ENCODE data around the gene KIF21B.
A peak's percentile ranks its signal among the peaks of the same experiment; 100 is the strongest.

The KIF21B gene

GRCh38 chr1:200989337-200989736 lies 34.2 kb downstream of the KIF21B start:
- DNase-seq: no peak

- no peak for DNase-seq
Observed at GRCh38 chr1:200988693-200989092, 34.8 kb downstream of the KIF21B start.

GRCh38 chr1:200985481-200985880 lies 38.0 kb downstream of the KIF21B start:
- no peak for DNase-seq

- DNase-seq: no peak
Observed at GRCh38 chr1:200983035-200983561, 40.4 kb downstream of the KIF21B start.

DNA sequence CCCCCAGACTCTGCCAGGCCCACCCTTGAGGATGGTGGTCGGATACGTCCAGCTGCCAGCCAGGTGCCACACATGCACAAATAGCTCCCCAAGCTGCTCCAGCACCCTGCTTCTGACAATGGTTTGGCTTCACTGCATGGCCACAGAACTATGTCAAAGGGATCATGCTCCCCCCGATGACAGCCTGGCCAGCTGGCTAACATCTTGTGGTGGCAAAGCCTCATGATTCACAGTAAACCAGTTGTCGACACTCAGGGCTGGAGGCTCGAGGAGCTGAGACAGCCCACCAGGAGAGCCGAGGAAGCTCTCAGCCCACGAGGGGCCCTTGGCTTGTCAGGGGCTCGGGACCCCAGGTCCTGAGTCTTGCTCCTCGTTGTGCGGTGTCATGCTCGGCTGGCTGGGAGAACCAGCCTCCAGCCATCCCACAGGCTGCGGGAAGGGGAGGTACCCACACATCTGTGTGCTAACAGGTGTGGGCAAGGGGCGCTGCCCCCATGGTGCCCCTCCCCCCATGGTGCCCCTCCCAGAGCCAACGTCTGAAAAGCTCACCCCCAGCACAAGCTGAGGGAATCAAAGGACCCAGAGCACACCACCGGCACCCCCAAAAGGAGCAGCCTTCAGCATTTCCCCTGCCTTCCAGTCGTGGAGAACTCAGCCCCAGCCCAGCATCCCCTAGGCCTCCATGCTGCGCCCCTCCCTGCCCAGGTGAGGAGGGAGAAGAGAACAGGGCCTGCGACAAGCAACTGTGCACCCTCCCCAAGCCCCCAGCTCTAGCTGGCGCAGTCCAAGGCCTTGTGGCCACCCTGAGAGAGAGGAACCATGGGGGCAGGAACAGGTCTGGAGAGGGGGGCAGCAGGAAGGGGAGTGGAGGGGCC lies 41.2 kb downstream of the KIF21B start:
- DNase-seq: no peak

DNA sequence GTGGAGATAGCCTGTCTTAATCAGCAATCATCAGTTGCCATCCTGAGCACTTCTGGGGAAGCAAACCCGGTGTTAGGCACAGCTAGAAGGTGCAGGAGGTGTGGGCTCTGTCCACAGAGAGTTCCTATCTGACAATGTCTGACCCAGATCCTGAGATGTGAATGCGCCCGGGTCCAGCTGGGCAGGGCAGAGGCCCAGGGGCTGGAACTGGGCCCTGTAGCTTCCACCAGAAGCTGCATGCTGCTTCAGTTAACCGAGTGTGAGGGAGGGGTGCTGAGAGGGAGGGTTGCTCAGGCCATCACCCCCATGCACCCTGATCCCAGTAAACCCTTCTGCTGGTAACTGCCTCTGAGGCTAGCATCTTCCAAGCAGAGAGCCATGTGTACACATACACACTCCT lies 42.2 kb downstream of the KIF21B start:
- no peak for DNase-seq

GRCh38 chr1:200980873-200981272 lies 42.6 kb downstream of the KIF21B start:
- DNase-seq: no peak

DNA sequence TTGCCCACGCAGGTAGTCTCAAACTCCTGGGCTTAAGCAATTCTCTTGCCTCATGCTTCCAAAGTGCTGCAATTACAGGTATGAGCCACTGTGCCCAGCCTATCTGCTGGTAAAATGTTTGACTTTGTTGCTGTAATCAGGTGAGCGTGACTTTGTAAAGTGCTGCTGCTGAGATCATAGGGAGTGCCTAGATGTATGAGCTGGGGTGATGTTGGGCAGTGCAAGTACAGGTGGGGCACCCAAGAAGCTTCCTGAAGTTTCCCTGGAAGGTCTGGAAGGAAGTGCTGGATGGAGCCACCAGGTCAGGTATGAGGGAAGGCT lies 43.1 kb downstream of the KIF21B start:
- no peak for DNase-seq

DNA sequence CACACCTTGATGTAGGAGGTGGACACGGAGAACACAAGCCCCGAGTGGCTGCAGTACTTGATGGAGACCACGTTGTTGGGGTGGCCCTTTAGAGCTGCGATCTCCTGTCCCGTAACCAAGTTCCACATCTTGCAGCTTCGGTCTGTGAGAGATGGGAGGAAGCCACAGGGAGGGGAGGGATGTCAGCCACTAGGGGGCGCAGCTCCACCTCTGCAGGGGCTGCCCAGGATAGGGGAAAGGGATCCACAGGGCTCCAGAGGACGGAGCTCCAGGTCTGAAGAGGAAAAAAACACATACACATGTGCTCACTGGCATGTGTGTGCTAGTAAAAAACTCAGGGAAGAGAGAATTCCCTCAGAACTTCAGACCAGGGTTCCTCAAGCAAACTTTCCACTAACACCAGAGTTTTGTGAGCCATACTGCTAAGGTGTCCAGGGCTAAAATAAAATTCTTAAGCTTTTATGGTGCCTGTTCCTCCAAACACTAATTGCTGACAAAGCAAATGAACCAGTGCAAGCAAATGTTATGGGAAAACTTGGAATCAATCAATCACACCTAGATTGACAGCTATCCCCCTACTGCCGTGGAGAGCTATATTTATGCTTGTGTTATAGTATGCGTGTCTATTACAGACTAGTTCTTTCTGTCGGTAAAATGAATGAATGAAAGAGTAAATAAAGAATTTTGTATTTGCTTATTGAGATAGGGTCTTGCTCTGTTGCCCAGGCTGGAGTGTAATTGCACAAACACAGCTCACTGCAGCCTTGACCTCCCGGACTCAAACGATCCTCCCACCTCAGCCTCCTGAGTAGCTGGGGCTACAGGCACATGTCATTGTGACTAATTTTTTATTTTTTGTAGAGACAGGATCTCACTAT lies 43.7 kb downstream of the KIF21B start:
- peak; percentile 85 for DNase-seq

DNA sequence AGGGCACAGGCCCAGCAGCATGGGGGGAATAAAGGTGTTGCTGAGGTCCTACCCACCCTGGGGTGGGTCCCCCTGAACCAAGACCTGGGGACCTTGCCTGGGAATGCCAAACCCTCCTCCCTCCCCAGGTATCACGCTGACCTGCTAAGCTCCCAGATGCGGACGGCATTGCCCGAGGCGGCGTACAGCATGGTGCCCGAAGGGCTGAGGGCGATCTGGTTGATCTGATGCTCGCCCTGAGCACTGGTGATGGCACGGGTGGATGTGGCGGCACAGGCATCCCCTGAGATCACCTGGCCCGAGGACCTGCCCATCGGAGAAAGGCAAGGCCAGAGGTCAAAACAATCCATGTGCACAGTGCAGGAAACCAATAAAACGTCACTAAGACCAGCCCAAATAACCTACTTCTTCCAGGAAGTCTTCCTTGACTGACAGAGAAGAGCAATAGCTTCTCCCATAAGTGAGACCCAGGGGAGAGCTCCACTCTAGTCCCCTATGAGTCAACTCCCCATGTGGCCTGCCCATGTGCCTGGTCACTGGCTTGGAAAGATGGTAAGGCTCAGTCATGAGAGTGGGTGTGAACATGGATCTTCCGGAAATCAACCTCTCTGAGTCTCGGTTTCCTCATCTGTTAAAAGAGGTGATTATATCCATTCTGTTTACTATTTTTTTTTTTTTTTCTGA lies 46.3 kb downstream of the KIF21B start:
- DNase-seq: no peak

DNA sequence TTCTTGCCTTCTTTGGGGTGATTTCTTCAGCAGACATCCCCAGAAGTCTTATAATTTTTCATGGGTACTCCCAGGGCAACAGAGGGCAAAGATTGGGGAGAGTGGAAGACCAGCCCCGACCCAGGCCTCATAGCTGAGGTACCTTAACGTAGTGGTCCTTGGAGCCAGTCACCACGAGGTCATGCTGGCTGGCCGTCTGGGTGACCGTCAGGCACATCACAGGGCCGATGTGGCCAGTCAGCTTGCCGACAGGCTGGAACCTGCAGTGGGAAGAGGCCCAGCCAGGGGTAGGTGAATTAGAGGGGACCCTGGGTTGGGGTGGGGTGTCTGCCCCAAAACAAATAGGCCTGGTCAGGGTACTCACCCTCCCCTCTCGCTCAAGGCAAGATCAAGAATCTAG lies 46.9 kb downstream of the KIF21B start:
- no peak for DNase-seq

DNA sequence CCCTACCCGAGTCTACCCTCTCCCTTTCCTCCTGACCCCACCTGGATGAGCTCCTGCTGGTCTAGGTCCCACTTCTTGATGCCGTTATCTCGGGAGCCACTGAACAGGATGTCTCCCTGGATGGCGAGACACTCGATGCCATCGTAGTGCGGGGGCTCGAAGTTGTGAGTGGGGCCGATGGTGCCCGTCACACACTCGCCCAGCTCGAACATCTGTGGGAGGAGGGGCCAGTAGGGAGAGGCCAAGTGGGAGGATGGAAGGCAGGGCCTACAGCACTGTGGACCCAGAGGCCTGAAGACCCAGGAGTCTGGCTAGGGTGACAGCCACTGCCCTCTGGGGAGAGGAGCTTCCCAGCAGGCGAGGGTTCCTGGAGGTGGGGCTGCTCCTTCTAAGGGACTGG lies 48.1 kb downstream of the KIF21B start:
- DNase-seq: no peak

- DNase-seq: no peak
Observed at GRCh38 chr1:200974711-200975110, 48.8 kb downstream of the KIF21B start.

DNA sequence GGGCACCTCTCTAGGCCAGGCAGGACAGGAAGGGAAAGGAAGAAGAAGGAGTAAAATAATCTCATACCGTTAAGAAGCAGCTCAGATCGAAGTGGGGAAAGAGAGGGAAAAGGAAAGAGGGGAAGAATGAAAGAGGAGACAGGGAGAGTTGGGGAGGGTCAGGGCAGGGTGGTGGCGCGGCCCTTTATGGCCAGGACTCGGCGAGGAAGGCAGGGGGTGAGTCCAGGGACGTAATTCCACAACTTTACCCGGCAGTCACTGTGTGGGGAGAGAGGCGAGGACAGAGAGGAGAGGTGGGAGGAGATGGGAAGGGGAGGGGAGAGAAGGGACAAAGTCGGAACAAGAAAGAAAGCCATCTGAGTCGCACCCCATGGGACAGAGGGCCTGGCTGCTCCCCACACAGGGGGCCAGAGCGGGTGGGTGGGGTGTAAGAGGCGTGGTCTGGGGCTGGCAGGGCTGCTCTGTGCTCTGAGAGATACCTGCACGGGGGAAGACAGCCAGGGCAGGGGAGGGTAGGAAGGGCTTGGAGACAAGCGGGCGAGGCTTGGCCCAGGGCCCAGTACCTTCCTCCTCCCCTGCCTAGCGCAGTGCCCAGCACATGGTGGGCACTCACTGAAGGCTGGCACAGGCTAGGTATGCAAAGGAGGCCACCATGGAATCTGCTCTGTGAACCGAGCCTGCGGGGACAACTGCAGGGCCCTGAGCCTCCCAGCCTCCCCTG lies 49.4 kb downstream of the KIF21B start:
- DNase-seq: no peak

DNA sequence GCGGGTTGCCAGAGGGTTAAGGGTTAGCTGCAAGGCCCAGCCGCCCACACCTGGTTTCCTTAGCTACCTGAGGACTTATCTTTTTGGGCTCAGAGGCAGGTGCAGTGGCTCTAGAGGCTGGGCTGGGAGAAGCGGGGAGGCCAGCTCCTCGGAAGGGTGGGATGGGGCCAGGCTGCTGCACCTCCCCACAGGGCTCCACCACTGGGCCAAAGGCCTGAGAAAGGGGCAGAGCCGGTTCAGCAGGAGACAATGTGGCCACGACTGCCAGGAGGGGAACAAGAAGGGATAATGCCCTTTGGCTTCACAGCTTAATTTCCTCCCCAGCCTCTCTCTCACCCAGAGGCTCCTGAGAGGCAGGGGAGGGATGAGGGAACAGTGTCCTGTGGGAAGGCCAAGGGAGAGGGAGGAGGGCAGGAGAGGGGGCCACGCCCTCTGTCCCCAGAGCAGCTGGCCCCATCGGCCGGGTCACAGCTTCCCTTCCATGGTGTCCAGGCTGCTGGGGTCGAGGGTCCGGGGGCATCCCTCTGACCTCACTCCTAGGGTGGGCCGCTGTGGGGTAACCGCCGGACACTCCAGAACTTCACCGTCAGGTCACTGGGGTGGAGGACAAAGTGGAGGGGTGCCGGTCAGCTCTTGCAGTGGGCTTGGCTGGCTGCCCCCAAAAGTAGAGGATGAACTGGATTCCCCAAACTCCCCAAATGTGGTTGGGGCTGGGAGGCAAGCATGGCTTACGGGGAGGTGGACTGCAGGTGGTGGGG lies 50.4 kb downstream of the KIF21B start:
- no peak for DNase-seq

DNA sequence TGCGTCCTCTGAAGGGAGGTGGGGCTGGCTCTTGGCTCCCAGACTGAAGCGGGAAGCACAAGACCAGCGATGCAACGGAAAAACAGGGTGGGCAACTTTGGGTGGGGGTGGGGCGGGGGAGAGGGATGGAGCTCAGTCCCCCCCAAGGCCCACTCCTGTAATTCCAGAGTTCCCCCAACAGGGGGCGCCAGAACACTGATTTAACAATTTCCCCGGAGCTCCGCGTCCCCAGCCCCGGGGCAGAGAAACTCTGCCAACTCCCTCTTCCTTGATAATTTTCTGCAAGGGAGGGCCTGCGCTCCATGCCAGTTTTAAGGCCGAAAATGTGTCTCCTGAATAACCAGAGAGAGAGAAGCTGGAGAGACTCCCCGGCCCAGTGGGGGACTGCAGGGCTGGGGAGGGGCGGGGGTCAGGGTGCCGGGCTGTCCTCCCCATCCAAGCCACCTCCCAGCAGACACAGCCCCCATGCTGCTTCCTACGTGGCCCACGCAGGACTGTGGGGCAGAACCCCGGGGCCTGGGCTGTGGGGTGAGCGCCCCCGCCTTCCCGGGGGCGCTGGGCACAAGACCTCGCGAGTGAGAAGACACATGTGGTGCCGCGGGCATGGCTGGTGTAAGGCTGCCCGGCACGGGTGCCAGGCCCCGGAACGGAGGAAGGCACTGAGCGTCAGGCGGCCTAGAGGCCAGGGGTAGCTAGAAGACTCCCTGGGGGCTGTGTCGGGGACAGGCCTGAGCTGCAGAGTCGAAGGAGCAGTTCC lies 51.4 kb downstream of the KIF21B start:
- peak; percentile 72 for DNase-seq

- no peak for DNase-seq
Observed at GRCh38 chr1:200971428-200971903, 52.0 kb downstream of the KIF21B start.

- DNase-seq: no peak
Observed at GRCh38 chr1:200970771-200971427, 52.6 kb downstream of the KIF21B start.

- no peak for DNase-seq
Observed at GRCh38 chr1:200969726-200970561, 53.6 kb downstream of the KIF21B start.

Measured in activated CD4-positive, alpha-beta T cell treated with anti-CD3 and anti-CD28 coated beads for 48 hours (primary cell).